ENCODE data around the gene PPIL6. TPM values are rescaled to one million over a fixed set of nuclear protein-coding genes. Genes with fewer than 3 reads are reported as not detected.

PPIL6 gene
- polyA plus RNA-seq, 3 donors: 0.09 to 0.28 (median 0.14) TPM

- H3K36me3 ChIP-seq (replicated peaks in 1 of 2; ENCODE audit: control insufficient read depth in 1 of 2, insufficient read depth in 2 of 2, low read length in 2 of 2): peaks cover 40 to 62% of the 10 kb centered on the region in 2 donors
- H3K79me2 ChIP-seq (ENCODE audit: insufficient read depth, low read length): peaks cover 62% of the 10 kb centered on the region
- no peak overlapping the region for H3K4me3 ChIP-seq (replicated peaks in 1 of 3; ENCODE audit: low read depth in 2 of 3, low read length in 3 of 3)
- no peak for TF ChIP-seq CTCF (IDR thresholded peaks at IDR 0.05)
- intact Hi-C loops (cut with micrococcal nuclease): loop anchor here in 1 of 2 donors (10.0 kb wide), 1 partner anchor 357 kb away; the partner anchor contains the start of genes CEP57L1 and SESN1
- Mint-ChIP-seq H3K9me3 (peaks cover 0 to 3% (median 0%) of the 10 kb centered on the region in 7 donors), H3K36me3 (peaks cover 34 to 62% of the 10 kb centered on the region in 2 donors), H3K4me3 (no peak overlapping the region), H3K4me1 (peaks cover 43% of the 10 kb centered on the region), H3K27ac (peak overlapping the region in 5 of 7 donors; percentile 30 to 56 (median 42)), H3K27me3 (ENCODE audit: low read depth in 3 of 3) (peaks cover 0 to 2% (median 0%) of the 10 kb centered on the region in 3 donors)
- H3K4me1 ChIP-seq (ENCODE audit: control insufficient read depth in 1 of 2, insufficient read depth in 2 of 2, low read length in 2 of 2): peaks cover 28 to 44% of the 10 kb centered on the region in 2 donors
- H3K9ac ChIP-seq (ENCODE audit: insufficient read depth, low read length, poor library complexity, severe bottlenecking): no peak overlapping the region
- H3K9me3 ChIP-seq (replicated peaks in 1 of 2; ENCODE audit: control insufficient read depth in 1 of 2, insufficient read depth in 1 of 2, low read length in 2 of 2): no peaks in the 10 kb centered on the region
- WGBS (ENCODE audit: insufficient coverage): 100% methylated on average over 8 of the region's 9 CpGs
- no peak overlapping the region for H2AFZ ChIP-seq (ENCODE audit: insufficient read depth, low read depth, low read length, poor library complexity, severe bottlenecking)
- peaks cover 61% of the 10 kb centered on the region for H4K20me1 ChIP-seq (ENCODE audit: insufficient read depth, low read length)
- H3K27ac ChIP-seq (ENCODE audit: low read depth in 1 of 2, low read length in 2 of 2): peak overlapping the region in 1 of 2 donors; percentile 20
- H3K27me3 ChIP-seq (ENCODE audit: control insufficient read depth in 2 of 2, insufficient read depth in 2 of 2, low read length in 2 of 2): no peaks in the 10 kb centered on the region
- H3K4me2 ChIP-seq (replicated peaks; ENCODE audit: extremely low read depth, low read length, poor library complexity, severe bottlenecking): no peak overlapping the region
- no peak for DNase-seq
These were observed 11.8 kb upstream of the PPIL6 start for GRCh38 chr6:109452181-109452580.

- Mint-ChIP-seq H3K4me3 (no peak overlapping the region), H3K27me3 (ENCODE audit: low read depth in 3 of 3) (peaks cover 0 to 2% (median 0%) of the 10 kb centered on the region in 3 donors), H3K9me3 (peaks cover 0 to 3% (median 0%) of the 10 kb centered on the region in 7 donors), H3K4me1 (peaks cover 39% of the 10 kb centered on the region), H3K27ac (peak overlapping the region in 3 of 7 donors; percentile 30 to 61 (median 42)), H3K36me3 (peaks cover 39 to 70% of the 10 kb centered on the region in 2 donors)
- TF ChIP-seq CTCF (IDR thresholded peaks at IDR 0.05): no peak
- H3K27ac ChIP-seq (ENCODE audit: low read depth in 1 of 2, low read length in 2 of 2): peak overlapping the region in 1 of 2 donors; percentile 20
- peaks cover 69% of the 10 kb centered on the region for H4K20me1 ChIP-seq (ENCODE audit: insufficient read depth, low read length)
- intact Hi-C loops (cut with micrococcal nuclease): loop anchor here in 1 of 2 donors (10.0 kb wide), 1 partner anchor 357 kb away; the partner anchor contains the start of genes CEP57L1 and SESN1
- DNase-seq: no peak
- peaks cover 59% of the 10 kb centered on the region for H3K79me2 ChIP-seq (ENCODE audit: insufficient read depth, low read length)
- no peak overlapping the region for H2AFZ ChIP-seq (ENCODE audit: insufficient read depth, low read depth, low read length, poor library complexity, severe bottlenecking)
- no peaks in the 10 kb centered on the region for H3K27me3 ChIP-seq (ENCODE audit: control insufficient read depth in 2 of 2, insufficient read depth in 2 of 2, low read length in 2 of 2)
- no peak overlapping the region for H3K9ac ChIP-seq (ENCODE audit: insufficient read depth, low read length, poor library complexity, severe bottlenecking)
- no peak overlapping the region for H3K4me3 ChIP-seq (replicated peaks in 1 of 3; ENCODE audit: low read depth in 2 of 3, low read length in 3 of 3)
- H3K36me3 ChIP-seq (replicated peaks in 1 of 2; ENCODE audit: control insufficient read depth in 1 of 2, insufficient read depth in 2 of 2, low read length in 2 of 2): peaks cover 48 to 70% of the 10 kb centered on the region in 2 donors
- 100% methylated on average over 2 of the region's 7 CpGs for WGBS (ENCODE audit: insufficient coverage)
- H3K4me1 ChIP-seq (ENCODE audit: control insufficient read depth in 1 of 2, insufficient read depth in 2 of 2, low read length in 2 of 2): peaks cover 20 to 37% of the 10 kb centered on the region in 2 donors
- no peaks in the 10 kb centered on the region for H3K9me3 ChIP-seq (replicated peaks in 1 of 2; ENCODE audit: control insufficient read depth in 1 of 2, insufficient read depth in 1 of 2, low read length in 2 of 2)
- H3K4me2 ChIP-seq (replicated peaks; ENCODE audit: extremely low read depth, low read length, poor library complexity, severe bottlenecking): no peak overlapping the region
These were observed 10.9 kb upstream of the PPIL6 start for GRCh38 chr6:109451376-109451775.
